Stimulated activated CD4-positive, alpha-beta T cell treated with anti-CD3 and anti-CD28 coated beads, Interleukin-12 subunit alpha, Interleukin-12 subunit beta, amount 100 ng/mL, for 24 hours (primary cell): ENCODE measurements around the gene CDIPT.

Source experiments
- DNase-seq, 2 experiments: peaks; one replicate each; pipeline ENCODE4 v3.0.0-alpha.2; 2020; ENCODE audit warnings: low read depth in 2 of 2

CDIPT gene

DNA sequence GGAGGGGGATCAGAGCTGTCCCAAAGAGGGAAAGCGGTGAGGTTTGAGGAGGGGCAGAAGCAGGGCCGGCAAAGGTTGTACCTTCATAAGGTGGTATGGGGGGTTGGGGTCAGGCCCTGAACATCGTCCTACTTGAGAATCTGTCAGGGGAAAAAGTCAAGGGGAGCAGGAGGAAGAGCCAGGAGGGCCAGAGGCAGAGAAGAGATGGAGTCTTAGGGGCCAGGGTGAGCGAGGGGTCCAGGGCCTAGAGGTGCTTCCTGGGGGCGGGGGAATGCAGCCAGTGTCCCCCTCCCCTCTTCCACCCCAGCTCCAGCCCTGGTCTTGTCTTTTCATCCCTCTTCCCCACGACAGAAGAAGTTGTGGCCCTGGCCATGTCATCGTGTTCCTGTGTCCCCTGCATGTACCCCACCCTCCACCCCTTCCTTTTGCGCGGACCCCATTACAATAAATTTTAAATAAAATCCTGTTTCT lies 52.3 kb downstream of the CDIPT start:
- no peak for DNase-seq

DNA sequence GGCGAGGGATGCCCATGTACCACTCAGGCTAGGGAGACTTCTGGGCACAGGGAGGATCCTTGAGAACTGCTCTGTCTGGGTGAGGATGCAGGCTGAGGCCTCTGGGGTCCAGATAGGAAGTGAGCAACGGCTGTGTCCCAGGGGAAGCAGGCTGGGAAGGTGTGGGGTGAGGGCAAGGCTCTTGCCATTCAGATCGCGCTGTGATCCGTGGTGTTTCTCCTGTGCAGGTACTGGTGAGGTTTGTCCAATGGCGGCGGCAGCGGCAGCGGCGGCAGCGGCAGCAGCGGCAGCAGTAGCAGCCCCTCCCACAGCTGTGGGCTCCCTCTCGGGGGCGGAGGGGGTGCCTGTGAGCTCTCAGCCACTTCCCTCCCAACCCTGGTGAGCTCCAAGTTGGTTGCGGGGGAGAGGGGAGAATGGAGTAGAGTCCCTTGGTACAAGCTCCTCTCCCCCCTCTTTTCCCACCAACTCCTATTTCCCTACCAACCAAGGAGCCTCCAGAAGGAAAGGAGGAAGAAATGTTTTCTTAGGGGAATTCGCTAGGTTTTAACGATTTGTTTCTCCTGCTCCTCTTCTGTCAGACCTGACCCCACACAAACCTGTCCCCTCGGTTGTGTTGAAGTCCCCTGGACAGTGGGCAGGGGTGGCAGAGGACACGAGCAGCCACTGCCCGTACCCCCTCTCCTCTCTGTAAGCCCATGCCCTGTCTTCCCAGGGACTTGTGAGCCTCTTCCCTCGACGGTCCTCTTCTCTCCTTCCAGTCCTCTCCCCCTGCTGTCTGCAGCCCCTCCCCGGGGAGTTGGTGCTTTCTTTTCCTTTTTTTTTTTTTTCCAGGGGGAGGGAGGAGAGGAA lies 53.0 kb downstream of the CDIPT start:
- no peak for DNase-seq

DNA sequence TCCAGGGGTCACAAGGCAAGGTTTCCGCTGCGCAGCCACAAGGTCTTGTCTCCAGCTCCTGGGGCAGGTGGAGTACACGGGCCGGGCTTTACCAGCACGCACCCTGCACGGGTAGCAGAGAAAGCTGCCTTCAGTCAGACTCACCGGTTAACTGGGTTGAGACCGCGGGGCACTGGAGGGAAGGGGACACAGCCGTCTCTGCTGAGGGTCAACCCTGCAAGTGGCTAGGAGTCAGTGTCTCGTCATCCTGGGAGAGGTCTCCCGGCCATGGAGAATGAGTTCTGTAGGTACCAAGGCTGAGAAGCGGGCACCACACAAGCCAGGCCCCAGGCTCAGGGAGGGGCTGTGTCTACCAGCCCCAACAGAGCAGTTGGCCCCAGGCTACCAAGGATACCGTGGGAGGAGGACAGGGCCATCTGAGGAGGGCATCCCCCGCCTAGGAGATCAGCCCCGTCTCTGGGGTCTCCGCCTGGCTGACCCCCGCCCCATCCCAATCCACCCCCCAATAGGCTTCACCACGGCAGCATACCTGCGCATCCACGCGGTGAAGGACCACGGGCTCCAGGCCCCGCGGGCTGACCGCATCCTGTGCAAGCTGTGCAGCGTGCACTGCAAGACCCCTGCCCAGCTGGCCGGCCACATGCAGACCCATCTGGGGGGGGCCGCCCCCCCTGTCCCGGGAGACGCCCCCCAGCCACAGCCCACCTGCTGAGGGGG lies 53.8 kb downstream of the CDIPT start:
- no peak for DNase-seq
